NCI-H526 (cell line): ENCODE measurements around the gene UTP18.
"Not testable (repeated sequence)": the region's sequence is repeated elsewhere in the genome, so short reads cannot be mapped to it uniquely, and the experiment has no call there.

Experiments used
- DNase-seq, 2 experiments: peaks; one replicate each; lab custom pipeline; 2025; lab: John Stamatoyannopoulos, UW

Gene UTP18

DNA sequence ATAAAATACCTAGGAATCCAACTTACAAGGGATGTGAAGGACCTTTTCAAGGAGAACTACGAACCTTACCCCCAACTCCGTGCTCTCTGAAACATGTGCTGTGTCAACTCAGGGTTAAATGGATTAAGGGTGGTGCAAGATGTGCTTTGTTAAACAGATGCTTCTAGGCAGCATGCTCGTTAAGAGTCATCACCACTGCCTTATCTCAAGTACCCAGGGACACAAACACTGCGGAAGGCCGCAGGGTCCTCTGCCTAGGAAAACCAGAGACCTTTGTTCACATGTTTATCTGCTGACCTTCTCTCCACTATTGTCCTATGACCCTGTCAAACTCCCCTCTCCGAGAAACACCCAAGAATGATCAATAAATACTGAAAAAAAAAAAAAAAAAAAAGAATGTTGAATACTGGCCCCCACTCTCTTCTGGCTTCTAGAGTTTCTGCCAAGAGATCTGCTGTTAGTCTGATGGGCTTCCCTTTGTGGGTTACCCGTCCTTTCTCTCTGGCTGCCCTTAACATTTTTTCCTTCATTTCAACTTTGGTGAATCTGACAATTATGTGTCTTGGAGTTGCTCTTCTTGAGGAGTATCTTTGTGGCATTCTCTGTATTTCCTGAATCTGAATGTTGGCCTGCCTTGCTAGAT, 70.6 kb downstream of the UTP18 start:
- DNase-seq = not testable (repeated sequence)

GRCh38 chr17:51335006-51335590, 74.8 kb downstream of the UTP18 start:
- DNase-seq = no peak

- no peak for DNase-seq
These were observed 75.8 kb downstream of the UTP18 start for GRCh38 chr17:51335883-51336822.

DNA sequence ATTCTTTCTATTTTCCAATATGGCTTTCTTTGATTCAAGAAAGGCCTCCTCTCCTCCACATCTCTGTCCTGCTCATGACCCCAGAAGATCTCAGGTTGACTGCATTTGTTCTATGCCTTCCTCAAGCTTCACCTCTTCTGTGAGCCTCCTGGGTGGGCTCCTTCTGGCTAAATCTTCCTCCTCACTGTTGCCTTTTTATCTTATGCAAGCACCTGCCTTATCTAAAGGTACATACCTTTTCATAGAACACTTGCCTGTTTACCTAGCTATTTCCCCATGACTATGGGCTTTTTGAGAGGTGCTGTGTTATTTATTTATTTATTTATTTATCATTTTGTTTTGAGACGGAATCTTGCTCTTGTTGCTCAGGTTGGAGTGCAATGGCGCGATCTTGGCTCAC, 81.1 kb downstream of the UTP18 start:
- DNase-seq = no peak

DNA sequence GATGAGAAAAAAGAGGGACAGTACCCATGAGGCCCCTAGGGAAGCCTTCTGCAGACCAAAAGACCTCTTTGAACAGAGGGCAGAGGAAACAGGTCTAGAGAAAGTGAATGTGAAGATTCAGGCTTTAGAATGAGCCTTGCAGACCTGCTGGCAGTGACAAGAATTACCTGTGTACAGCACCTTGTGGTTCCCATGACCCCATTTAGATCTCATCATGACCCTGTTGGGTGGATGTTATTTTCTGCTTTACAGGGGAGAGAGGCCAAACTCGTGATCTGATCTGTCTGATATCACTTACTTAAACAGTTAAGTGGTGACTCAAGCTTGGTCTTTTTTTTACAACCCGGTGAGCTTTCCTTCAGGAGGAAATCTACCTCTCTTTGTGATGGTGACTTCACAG, 81.9 kb downstream of the UTP18 start:
- no peak for DNase-seq

DNA sequence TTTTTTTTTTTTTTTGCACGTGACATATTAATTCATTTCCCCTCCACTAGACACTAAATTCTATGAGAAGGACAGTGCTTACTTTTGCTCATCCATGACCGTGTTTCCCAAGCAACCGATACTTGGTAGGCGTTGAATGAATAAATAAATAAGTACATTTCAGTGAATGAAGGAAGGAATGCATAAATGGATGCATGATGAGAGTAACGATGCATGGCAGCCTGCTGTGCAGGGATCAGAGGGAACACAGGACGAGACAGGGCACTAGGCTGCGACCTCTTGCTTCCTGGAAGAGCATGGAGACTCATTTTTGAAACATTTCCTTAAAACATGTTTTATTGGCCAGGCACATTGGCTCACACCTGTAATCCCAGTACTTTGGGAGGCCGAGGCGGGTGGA, 84.2 kb downstream of the UTP18 start:
- no peak for DNase-seq

DNA sequence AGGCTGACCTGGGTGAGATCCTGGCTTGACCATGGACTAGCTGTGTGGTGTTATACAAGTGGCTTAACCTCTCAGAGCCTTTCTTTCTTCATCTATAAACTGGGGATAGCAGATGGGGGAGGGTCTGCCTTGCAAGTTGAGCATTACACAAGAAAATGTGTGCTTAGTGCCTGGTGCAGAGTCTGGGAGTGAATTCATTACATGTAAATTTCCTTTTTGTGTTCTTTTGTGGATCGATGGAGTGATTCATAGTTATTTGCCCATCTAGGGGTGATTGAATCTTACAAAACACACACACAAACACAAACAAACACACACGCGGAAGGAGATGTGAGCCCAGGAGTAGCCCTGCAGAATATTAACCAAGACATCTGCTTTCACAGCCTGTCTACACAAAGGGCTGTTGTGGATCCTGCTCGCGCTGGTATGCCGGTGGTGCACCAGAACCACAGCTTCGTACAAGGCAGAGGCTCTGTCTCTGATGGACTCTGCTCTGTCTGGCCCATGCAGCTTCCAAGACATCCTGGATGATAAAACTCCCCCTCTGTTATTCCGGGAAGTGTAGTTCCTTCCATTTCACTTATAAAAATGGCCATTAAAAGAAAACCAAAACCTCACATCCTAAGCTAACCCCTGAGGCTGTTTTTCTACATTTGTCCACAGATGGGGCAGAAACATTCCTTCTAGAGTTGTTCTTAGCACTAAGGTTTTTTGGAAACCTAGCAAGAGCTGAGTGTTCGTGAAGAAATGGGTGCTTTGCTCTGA, 86.1 kb downstream of the UTP18 start:
- DNase-seq = no peak
